Measurements from ENCODE around the gene CD4. TPM values are rescaled to one million over a fixed set of nuclear protein-coding genes. Genes with fewer than 3 reads are reported as not detected.

CD4 gene
- total and polyA plus RNA-seq, 2 donors (not counting 3 experiments of a cell fraction or from before 2014, with no cell fraction given): not detected

DNA sequence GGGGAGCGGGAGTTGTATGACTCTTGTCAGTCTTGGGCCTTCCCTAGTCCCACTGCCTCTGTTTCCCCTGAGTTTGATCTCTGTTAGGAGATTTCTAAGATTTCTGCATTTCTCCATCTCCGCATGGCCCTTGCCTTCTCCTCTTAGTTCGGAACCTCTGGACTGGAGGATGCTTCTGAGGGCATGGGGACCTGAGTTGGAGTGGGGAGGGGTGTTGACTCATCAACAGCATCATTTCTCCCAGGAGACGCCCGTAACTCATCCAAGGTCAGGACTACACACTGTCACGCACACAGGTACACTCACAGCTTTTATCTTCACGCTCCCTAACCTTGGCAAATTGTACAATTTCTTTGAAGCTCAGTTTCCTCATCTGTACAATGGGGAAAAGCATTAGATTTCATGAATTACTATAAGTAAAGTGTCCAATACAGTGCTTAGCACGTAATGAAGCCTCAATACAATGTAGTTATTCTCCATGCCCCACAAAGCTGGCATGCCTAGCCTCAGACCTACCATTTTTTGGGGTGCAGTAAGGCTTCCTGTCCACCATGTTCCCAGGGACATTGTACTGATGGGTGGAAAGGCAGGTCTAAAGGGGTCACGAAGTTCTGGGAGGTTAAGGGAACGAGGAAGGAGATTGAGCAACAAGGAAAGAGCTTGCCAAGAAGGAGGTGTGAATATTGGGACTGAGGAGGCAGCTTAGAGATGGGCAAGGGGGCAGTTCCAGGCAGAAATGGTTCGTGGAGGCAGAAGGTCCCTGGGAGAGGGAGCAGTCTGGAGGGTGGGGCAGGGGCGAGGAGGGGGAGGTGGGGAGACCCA, 17.6 kb upstream of the CD4 start:
- Histone ChIP-seq H3K4me3 (replicated peaks in 1 of 3; ENCODE audit: insufficient read depth in 1 of 3, low read depth in 1 of 3, low read length in 3 of 3) (no peak overlapping the region), H4K20me1 (replicated peaks; ENCODE audit: control insufficient read depth, extremely low read depth, insufficient read depth, low read length) (no peaks in the 10 kb centered on the region), H3K9me1 (replicated peaks; ENCODE audit: control insufficient read depth, extremely low read depth, insufficient read depth, low read length) (no peaks in the 10 kb centered on the region), H3K27ac (ENCODE audit: insufficient read depth, low read depth, low read length) (no peak overlapping the region), H3K9ac (replicated peaks; ENCODE audit: extremely low read depth, insufficient read depth, low read length) (no peak overlapping the region), H3K4me1 (ENCODE audit: control insufficient read depth, extremely low read depth, insufficient read depth, low read length) (peaks cover 13% of the 10 kb centered on the region), H3K79me2 (ENCODE audit: control insufficient read depth, insufficient read depth, low read length) (peaks cover 30% of the 10 kb centered on the region), H3K9me3 (replicated peaks; ENCODE audit: control insufficient read depth, insufficient read depth, low read length) (no peaks in the 10 kb centered on the region), H3K4me2 (ENCODE audit: insufficient read depth, low read length) (no peak overlapping the region), H3K36me3 (ENCODE audit: control insufficient read depth in 2 of 2, extremely low read depth in 1 of 2, insufficient read depth in 2 of 2, low read length in 2 of 2) (peaks cover 0 to 29% of the 10 kb centered on the region in 2 experiments), H3K27me3 (ENCODE audit: control insufficient read depth in 2 of 2, insufficient read depth in 2 of 2, low read length in 2 of 2) (no peaks in the 10 kb centered on the region), H2AFZ (ENCODE audit: low read depth, low read length) (no peak overlapping the region)
- TF ChIP-seq MYC (IDR thresholded peaks at IDR 0.05; ENCODE audit: low read depth, low read length) (no peak), GATA2 (IDR thresholded peaks at IDR 0.05; ENCODE audit: insufficient read depth, insufficient read length, low read depth, low read length) (no peak), JUN (IDR thresholded peaks at IDR 0.05; ENCODE audit: borderline replicate concordance, insufficient read depth, insufficient read length, low read depth) (no peak), POLR2A (IDR thresholded peaks at IDR 0.05; ENCODE audit: low read depth, low read length) (no peak), FOS (IDR thresholded peaks at IDR 0.05; ENCODE audit: borderline replicate concordance, insufficient read depth, low read length) (no peak), POLR2AphosphoS5 (IDR thresholded peaks at IDR 0.05; ENCODE audit: insufficient read depth, low read depth, low read length) (no peak), EZH2 (IDR thresholded peaks at IDR 0.05; ENCODE audit: borderline replicate concordance, low read depth, low read length, severe bottlenecking) (no peak)
- TF ChIP-seq, protein P1, sequence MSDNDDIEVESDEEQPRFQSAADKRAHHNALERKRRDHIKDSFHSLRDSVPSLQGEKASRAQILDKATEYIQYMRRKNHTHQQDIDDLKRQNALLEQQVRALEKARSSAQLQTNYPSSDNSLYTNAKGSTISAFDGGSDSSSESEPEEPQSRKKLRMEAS (IDR thresholded peaks at IDR 0.05; ENCODE audit: insufficient read depth, insufficient read length): no peak
- TF ChIP-seq, protein P2, sequence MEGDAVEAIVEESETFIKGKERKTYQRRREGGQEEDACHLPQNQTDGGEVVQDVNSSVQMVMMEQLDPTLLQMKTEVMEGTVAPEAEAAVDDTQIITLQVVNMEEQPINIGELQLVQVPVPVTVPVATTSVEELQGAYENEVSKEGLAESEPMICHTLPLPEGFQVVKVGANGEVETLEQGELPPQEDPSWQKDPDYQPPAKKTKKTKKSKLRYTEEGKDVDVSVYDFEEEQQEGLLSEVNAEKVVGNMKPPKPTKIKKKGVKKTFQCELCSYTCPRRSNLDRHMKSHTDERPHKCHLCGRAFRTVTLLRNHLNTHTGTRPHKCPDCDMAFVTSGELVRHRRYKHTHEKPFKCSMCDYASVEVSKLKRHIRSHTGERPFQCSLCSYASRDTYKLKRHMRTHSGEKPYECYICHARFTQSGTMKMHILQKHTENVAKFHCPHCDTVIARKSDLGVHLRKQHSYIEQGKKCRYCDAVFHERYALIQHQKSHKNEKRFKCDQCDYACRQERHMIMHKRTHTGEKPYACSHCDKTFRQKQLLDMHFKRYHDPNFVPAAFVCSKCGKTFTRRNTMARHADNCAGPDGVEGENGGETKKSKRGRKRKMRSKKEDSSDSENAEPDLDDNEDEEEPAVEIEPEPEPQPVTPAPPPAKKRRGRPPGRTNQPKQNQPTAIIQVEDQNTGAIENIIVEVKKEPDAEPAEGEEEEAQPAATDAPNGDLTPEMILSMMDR (IDR thresholded peaks at IDR 0.05; ENCODE audit: extremely low read depth in 1 of 2, insufficient read depth in 1 of 2, low read depth in 1 of 2, low read length in 2 of 2): no peak
- BruUV-seq (replicated peaks): no TSS peak
- POLR2A ChIA-PET: interaction anchor here (0.7 to 0.9 kb wide), 3 partner anchors 18 to 100 kb away, joined by 3 to 8 read pairs (median 4); partner anchors contain the start of gene MLF2
- dilution Hi-C loops (cut with MboI; ENCODE audit: extremely low pct_ligation_motif_present, low sequenced_read_pairs) (no loop called here), intact Hi-C loops (cut with micrococcal nuclease) (no loop called here)
- DNase-seq (ENCODE audit: low read depth, low spot score) (no peak), FAIRE-seq (no peak)
- CTCF ChIA-PET: interaction anchor here (1.8 to 8.4 kb wide), 2 partner anchors 18 to 53 kb away, joined by 5 to 234 read pairs; partner anchors contain the start of gene MLF2
